ENCODE measurements around the gene OTULIN.

OTULIN gene

DNA sequence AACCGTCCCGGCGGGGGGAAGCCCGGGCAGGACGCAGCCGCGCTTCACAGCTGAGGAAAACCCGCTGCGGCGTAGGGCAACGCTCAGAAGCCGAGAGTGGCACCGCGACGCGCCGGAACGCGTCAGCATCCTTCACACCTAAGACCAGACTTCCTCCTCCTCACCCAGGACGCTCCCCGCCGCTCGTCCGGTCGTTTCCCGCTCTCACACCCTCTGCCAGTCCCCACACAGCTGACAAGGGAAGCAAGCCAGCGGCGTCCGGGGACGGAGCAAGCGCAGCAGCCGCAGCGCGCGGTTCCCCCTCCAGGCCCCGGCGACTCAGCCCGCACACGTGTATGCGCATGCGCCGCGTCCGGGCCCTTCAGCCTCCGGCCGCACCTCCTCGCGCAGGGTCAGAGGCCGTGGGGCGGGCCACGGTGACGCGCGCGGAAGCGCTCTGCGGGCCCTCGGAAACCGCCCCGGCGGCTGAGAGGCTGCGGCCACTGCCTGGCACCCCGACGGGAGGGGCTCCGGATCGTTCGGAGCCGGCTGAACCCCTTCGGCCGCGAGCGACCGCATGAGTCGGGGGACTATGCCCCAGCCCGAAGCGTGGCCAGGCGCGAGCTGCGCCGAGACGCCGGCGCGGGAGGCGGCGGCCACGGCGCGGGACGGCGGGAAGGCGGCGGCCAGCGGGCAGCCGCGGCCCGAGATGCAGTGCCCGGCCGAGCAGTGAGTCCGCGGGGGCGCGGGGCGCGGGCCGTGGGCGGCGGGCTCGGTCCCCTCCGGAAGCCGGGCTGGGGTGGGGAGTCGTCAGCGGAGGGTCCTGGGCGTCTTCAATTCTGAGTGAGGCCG lies at the start of gene OTULIN:
Gene OTULIN (plus strand): TSS at position 449 of the 831 bp plus-strand sequence. CDS start 108 bp downstream, at position 557.
- DNase-seq, result peak; percentile 95

DNA sequence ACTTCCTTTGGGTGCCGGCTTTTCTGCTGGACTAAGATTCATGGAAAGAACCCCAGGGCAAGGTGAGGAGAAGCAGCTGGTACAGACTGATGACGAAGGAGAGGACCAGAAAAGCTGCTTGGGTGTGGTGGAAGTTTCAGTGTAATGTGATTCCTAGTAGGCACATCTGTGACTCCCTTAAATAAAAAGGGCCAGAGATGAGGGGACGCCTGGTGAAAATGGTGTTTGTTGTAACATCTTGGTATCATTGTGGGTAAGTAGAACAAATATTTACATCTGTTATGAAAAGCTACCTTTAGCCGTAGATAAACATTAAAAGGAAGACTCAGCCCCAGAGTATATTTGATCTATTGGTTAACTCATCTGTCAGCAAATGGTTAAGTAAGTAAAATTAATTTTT lies 49.2 kb upstream of the OTULIN start:
- no peak for DNase-seq

DNA sequence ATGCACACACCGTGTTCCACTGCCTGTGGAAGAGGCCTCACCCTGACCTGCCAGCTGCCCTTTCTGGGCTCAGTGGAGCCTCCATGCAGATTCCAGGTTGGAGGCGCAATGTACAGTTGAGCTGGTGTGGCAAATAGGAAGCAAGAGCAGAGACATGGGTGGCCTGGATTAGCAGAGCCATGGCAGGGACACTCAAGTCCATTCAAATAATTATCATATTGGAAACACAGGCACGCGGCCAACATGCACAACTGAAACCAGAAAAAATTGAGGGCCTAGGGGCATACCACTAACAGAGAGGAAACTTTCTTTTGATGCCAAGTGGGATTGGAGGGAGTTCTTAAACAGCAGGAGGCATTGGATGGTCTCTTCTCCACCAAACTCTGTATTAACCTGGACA lies 47.1 kb upstream of the OTULIN start:
- no peak for DNase-seq

DNA sequence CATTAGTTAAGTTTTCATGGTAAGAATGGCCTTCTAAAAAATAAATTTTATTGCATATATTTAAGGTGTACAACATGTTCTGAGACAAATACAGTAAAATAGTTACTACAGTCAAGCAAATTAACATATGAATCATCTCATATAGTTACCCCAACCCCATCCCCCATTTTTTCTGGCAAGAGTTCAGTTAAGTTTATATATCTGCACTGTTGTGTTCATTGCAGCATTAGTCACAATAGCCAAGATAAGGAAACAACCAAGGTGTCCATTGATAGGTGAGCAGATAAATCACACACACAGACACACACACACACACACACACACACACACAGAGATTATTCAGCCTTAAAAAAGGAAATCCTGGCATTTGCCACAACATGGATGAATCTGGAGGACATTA lies 37.2 kb upstream of the OTULIN start:
- DNase-seq, result no peak

DNA sequence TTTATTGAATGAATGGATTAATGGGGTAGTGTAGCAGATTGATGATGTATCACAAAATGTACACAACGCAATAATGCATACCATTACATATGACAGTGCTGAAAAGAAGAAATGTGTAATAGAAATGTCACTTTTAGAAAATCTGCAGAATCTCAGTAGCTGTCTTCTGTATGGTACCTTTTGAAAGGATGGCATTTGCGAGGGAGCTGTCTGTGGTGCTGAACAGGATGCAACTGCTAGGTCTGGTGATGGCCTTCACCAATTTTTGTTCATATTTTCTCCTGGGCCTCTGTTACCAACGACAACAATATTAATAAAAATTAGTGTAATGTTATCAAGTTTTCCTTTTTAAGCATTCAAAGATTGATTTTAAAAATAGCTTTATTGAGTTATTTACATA lies 36.2 kb upstream of the OTULIN start:
- peak; percentile 49 for DNase-seq

DNA sequence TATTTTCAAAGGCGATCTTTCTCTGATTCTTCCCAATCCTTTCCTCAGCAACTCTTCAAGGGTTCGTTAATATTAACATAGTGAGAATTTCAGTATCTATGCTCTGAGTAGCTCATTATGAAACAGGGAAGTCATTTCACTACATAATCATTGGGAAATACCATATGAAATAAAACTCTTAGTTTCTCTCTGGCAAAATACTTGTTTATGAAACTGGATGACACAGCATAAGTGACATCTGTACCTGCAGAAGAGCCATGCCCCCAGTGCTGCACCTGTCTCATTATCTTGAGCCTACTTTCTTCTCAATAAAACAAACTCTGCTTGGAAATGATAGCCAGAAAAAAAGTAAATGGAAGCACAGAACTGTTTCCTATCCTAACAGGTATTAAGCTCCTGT lies 33.8 kb upstream of the OTULIN start:
- no peak for DNase-seq

DNA sequence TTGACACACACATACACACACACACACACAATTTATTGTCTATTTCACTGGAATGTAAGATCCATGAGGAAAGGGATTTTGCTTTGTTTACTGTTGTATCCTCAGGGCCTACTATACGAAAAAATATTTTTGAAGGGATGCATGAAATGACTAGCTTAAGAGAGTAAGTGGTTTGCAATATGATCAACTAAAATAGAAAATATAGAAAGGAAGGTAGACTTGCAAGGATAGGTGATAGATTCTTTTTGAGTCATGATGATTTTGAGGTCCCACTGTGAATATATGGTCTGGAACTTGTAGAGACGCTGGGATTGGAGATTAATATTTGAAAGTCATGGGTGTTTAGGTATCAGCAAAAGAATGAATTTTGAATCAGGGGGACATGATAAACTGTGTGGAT lies 28.9 kb upstream of the OTULIN start:
- no peak for DNase-seq

DNA sequence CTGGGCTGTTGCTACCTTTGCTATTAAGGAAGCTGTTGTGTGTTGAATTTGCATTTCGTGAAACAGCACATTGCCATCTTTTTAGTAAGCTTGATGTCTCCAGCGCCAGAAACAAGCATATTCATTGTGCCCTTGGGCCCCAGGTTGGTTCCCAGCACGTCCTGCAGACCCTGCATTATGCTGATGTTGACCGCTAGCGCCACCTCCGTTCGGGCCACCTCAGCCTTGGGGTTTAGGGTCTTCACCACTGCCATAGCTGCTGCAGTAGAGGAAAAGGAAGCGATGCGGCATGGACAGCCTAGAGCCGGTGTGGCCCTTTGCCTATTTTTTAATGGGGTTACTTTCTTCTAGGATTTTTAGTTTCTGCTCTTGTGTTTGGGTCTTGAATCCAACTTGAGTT lies 23.8 kb upstream of the OTULIN start:
- no peak for DNase-seq

DNA sequence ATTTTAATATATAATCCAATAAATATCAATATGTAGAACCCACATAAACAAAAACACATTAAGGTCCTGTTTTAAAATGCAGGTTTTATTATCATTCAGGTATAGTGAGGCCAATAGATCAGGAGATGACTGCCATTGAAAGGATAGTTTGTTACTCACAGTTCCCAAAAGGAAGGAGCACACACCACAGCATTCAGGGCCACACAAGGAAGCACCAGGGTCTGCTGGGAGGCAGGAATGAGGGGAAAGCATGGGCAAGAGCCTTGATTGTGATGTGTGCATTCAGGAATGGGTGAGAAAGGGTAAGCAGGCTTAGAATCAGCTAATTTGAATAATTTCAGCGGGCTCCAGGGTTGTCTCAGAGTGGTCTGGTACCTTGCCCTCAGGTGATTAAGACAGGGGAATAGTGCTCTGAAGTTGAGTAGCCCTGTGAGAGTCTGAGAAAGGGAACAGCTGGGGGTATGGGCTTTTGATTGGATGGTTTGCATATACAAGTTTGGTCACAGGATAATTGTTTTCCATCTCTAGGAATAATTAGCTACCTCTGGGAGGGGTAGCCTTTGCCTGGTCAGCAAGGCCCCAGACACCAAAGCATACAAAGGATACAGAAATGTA lies 19.8 kb upstream of the OTULIN start:
- no peak for DNase-seq

DNA sequence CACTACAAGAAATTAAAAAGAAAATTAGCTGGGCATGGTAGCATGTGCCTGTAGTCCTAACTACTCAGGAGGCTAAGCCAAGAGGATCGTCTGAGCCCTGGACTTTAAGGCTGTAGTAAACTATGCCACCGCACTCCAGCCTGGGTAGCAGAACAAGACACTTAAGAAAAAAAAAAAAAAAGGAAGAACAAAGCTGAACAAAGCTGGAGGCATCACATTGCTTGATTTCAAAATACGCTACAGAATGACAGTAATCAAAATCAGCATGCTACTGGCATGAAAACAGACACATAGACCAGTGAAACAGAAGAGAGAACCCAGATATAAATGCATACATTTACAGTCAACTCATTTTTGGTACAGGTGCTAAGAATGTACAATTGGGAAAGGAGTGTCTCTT lies 14.5 kb upstream of the OTULIN start:
- no peak for DNase-seq

DNA sequence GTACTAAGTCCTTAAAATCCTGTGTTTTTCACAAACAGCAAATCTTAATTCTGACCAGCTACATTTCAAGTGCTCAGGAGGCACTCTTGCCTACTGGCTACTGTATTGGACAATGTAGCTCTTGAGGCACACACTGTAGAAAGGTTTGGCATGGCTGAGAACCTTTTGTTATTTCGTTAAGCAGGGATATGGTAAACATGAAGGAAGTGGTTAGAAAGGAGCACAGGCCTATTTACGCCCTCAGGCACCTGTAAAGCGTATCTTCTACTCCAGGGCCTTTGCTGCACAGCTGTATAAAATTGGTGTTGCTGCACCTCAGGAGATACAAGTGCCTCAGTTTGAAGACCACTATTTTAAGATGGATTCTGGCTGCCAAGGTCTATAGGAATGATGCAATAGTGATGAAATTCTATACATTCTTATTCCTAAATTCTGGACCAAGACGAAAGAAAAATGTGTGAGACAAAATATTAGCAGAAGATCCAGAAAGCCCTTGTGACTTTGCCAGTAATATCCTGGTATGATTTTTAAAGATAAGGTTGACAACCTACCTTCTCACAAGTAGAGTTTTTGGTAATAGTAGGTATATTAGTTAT lies 9.3 kb upstream of the OTULIN start:
- no peak for DNase-seq

DNA sequence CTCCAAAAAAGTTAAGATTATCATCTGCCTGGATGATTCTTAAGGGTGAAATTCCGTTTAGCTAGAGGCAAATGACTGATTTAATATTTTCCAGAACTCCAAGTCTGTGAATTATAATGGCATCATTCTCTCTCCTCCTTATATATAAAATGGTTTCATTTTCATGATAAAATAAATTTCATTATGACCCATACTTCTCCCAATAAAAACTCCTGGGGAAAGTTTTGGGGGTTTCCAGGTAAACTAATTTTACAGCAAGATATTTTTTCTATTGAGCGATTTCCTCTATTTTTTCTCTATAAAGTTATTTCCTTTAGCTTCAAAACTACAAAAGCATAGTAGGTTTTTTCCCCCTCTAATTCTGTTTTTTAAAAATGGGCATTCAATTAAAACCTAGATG lies 7.6 kb upstream of the OTULIN start:
- no peak for DNase-seq

DNA sequence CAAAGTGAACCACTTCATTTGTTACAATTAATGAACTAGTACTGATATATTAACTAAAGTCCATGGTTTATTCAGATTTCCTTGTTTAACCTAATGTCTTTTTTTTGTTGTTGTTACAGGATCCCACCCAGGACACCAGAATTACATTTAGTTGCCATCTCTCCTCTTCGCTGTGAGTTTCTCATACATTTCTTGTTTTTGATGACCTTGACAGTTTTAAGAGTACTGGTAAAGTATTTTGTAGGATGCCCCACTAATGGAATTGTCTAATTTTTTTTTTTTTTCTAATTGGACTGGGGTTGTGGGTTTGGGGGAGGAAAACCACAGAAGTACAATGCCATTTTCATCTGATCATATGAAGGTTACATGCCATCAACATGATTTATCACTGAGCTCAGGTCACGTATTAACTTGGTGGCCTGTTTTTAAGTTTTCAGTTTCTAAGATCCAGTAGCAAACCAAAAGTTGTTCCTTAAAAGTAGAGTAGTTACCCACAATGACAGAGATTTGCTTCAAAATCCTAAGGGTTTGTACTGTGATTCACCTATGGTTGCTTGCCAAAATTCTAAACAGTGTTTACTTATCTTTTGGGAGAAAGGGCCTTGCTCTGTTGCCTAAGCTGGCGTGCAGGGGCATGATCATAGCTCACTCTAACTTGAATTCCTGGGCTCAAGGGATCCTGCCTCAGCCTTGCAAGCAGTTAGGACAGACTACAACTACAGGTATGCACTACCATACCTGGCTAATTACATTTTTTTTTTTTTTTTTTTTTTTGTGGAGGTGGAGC lies 4.5 kb upstream of the OTULIN start:
- DNase-seq, result no peak

DNA sequence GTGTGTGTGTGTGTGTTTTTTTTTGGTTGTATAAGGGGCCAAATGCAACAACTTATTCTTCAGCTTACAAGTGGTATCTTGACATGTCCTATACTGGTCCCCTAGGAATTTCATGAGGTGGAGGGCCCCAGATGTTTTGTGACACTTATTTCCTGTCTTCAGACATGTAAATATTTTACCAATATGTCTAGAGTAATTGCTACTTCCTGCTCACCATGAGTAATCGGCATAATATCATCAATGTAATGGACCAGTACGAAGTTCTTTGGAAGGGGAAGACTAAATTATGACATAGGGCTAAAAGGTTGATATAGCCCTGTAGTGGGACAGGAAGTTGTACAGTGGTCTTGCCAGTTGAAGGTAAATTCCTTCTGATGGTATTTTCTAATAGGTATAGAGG lies 3.7 kb upstream of the OTULIN start:
- DNase-seq, result no peak

DNA sequence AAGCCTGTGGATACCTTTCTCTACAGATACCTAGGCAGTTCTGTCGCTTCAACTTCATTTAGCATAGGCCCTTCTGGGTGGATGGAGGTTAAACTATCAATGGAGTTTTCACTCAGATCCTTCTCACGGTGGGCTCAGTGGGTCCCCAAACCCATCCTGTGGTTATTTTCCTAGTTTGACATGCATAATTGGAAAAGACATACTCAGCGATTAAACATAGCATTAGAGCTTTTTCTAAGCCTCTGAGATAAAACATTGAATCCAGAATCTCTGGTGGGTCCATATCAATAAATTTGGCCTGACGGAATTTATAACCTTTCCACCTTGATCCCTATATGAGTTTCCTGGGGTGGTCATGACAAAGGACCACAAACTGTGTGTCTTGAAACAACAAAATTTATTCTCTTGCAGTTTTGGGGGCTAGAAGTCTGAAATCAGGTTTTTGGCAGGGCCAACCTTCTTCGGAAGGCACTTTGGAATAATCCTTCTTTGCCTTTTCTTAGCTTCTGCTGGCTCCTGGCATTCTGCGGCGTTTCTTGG lies 1.7 kb upstream of the OTULIN start:
- no peak for DNase-seq

DNA sequence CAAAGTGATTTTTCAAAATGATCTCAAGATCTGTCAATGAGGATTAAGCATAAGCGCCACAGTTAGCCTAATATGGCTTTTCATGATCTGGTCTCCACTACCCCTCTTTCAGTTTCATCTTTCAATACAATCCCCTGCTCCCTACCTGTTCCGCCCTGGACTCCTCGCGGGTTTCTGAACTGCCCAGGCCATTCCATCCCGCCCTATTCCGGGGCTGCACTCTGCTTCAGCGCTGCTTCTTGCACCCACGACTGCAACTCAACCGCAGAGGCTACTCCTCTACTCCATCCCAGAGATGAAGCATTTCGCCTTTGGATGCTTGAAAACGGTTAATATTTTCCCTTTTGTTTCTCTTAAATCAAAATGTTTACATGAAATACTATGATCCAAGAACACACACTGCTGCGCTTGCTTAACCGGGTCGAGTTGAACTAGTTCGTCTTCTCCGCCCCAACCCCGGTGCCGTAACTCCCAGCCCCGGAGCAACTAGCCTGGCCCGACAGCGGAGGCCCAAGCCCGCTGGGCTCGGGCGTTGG lies 716 bp upstream of the OTULIN start:
- DNase-seq, result peak; percentile 45

DNA sequence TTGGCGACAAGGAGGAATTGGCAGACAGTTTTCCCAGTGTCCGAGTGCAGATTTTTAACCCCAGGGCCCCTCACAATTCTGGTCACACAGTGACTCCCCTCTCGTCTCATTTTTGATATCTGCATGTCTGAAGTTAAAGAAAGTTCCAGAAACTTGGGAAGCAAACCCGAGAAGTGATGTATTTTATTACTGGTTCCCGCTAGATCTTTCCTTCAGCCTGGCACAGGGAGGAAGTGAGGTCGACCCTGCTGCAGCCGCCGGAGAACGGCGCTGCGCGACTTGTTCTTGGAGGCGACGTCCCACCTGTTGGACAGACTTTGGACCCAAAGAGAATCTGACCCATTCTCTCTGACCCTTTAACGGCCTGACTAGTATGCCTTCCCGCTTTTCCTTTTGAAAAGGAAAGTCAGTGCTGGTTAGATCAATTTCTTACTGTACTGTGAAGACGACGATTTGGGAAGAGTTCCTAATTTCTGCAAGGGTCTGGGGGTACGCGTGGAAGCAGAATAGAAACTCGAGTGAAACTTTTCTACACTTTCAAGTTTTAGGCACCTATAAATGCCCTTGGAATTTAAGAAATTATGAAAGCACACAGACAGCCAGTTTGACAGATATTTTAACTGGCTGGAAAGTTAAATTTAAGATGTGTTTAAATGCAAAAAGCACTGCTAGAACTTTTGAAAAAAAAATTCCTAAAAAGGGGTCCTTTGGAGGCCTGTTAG lies 744 bp downstream of the OTULIN start:
- DNase-seq, result no peak

DNA sequence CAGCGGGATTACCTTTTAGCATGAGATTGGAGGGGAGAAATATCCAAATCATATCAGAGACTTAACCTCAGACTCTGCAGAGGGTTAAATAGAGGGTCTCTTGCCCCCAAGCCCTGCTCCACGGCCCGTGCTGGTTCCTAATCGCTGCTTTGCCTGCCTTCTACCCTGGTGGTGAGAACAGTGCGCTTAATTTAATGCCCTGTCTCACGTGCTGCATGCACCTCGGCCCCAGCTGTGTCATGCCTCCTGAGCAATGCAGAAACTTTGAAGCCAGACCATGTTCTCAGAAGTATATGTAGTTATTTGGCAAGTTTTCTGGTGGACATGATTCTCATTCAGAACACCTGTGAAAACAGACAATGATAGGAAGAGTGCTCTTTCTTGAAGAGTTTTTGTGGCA lies 1.4 kb downstream of the OTULIN start:
- no peak for DNase-seq

DNA sequence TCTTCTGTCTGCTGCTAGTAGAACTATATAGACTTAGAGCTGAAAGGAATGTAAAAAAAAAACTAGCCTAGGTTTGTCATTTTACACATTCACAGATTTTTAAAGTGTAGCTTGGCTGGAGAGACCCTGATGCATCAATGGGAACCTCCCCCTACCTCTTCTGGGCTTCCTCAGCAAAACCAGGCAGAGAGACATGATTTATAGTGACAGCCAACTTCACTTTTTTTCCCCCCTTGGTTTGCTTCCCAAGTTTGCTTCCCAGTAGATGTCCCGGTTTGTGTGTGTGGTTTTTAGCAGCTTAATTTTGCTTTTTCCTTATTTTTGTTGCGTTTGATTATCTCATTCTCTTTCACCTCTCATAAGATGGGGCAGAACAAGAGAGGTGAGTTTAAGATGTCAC lies 1.8 kb downstream of the OTULIN start:
- DNase-seq, result no peak

DNA sequence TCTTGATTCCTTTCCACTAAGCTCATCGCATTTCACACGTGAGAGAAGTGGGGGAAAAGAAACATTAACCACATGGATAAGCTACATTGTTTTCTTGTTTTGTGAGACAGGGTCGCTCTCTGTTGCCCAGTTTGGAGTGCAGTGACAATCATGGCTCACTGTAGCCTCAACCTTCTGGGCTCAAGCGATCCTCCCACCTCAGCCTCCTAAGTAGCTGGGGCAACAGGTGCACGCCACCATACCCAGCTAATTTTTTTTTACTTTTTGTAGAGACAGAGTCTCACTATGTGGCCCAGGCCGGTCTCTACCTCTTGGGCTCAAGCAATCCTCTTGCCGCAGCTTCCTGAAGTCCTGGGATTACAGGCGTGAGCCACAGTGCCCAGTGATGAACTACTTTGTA lies 2.8 kb downstream of the OTULIN start:
- no peak for DNase-seq

DNA sequence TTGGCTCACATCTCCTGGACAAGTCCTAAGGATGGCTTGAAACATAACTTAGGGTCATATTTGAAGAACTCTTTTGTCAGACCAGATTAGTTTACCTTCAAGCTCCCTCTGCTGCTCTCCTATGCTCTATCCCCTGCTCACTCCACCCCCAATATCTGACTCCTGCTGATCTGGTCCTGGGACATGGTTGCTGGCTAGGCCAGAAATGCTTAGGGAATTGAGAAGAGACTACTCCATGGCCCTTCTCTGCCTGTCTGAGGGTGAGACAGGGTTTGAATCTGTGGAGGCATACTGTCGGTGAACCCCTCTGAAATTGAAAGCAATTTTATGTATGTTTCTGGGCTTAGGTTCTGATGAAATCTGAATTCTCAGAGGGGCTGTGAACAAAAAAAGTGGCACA lies 3.3 kb downstream of the OTULIN start:
- no peak for DNase-seq

DNA sequence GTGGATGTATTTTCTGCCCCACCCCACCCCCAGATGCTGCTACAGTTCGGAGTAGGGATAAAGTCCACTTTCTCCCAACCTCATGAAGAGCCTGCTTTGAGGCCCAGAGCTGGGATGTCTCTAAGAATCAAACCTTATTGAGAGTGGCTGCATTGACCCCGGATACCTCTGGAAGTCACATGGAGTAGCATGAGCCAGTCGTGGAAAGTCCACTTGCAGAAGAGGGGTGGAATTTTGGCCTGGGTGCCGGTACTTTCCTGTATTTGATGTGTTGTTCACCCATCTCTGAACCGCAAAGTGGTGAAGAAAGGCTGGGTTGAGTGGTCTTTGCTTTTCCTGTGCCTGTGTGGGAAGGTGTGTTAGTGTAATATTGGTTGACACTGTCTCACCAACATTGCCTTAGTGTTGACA lies 3.7 kb downstream of the OTULIN start:
- DNase-seq, result no peak
